Effector memory CD4-positive, alpha-beta T cell (primary cell): ENCODE data around the gene TMEM232.
"Not testable (repeated sequence)": the region's sequence is repeated elsewhere in the genome, so short reads cannot be mapped to it uniquely, and the experiment has no call there.

Experiments used
- DNase-seq, 3 donors: peaks; one replicate each; pipeline ENCODE4 v3.0.0-alpha.2; 2020
- H3K27ac ChIP-seq: 2 replicates; pipeline ENCODE4 v1.7.0; 2013; ENCODE audit warnings: mild to moderate bottlenecking, low read length, moderate library complexity; ENCODE audit not compliant: insufficient read depth, poor library complexity, severe bottlenecking
- H3K27me3 ChIP-seq: replicated peaks from 2 replicates; pipeline ENCODE4 v1.7.0; 2013; ENCODE audit warnings: mild to moderate bottlenecking, low read length; ENCODE audit not compliant: insufficient read depth, control insufficient read depth, poor library complexity, severe bottlenecking
- H3K36me3 ChIP-seq: 2 replicates; pipeline ENCODE4 v1.7.0; 2013; ENCODE audit warnings: mild to moderate bottlenecking, low read length, moderate library complexity; ENCODE audit not compliant: control insufficient read depth, insufficient read depth
- H3K4me1 ChIP-seq: 2 replicates; pipeline ENCODE4 v1.7.0; 2013; ENCODE audit warnings: low read length, mild to moderate bottlenecking; ENCODE audit not compliant: control insufficient read depth, insufficient read depth, poor library complexity, severe bottlenecking
- H3K4me3 ChIP-seq: 2 replicates; pipeline ENCODE4 v1.7.0; 2013; ENCODE audit warnings: low read length, low read depth, mild to moderate bottlenecking; ENCODE audit not compliant: insufficient read depth, poor library complexity, severe bottlenecking
- H3K9me3 ChIP-seq: 2 replicates; pipeline ENCODE4 v1.7.0; 2013; ENCODE audit warnings: mild to moderate bottlenecking, low read length, moderate library complexity; ENCODE audit not compliant: control insufficient read depth

TMEM232 gene

GRCh38 chr5:110544603-110545002, 181.9 kb downstream of the TMEM232 start:
- H3K4me3 ChIP-seq, result no peak overlapping the region
- no peaks in the 10 kb centered on the region for H3K36me3 ChIP-seq
- no peaks in the 10 kb centered on the region for H3K27me3 ChIP-seq
- no peaks in the 10 kb centered on the region for H3K4me1 ChIP-seq
- no peak overlapping the region for H3K27ac ChIP-seq
- no peaks in the 10 kb centered on the region for H3K9me3 ChIP-seq
- DNase-seq, result no peak

GRCh38 chr5:110542949-110543348, 183.5 kb downstream of the TMEM232 start:
- no peak overlapping the region for H3K4me3 ChIP-seq
- DNase-seq, result no peak
- no peaks in the 10 kb centered on the region for H3K27me3 ChIP-seq
- no peaks in the 10 kb centered on the region for H3K36me3 ChIP-seq
- H3K4me1 ChIP-seq, result no peaks in the 10 kb centered on the region
- H3K27ac ChIP-seq, result no peak overlapping the region
- no peaks in the 10 kb centered on the region for H3K9me3 ChIP-seq

- Histone ChIP-seq H3K36me3 (no peaks in the 10 kb centered on the region), H3K27me3 (no peaks in the 10 kb centered on the region), H3K27ac (no peak overlapping the region), H3K9me3 (no peaks in the 10 kb centered on the region), H3K4me1 (no peaks in the 10 kb centered on the region), H3K4me3 (no peak overlapping the region)
- no peak for DNase-seq
These were observed 190.1 kb downstream of the TMEM232 start for GRCh38 chr5:110536120-110537115.

GRCh38 chr5:110535146-110535545, 191.3 kb downstream of the TMEM232 start:
- not testable (repeated sequence) for H3K27ac ChIP-seq, H3K9me3 ChIP-seq, H3K4me1 ChIP-seq, H3K4me3 ChIP-seq, H3K36me3 ChIP-seq, DNase-seq, H3K27me3 ChIP-seq

GRCh38 chr5:110525762-110526161, 200.7 kb downstream of the TMEM232 start:
- H3K4me3 ChIP-seq, result no peak overlapping the region

GRCh38 chr5:110517396-110517795, 209.1 kb downstream of the TMEM232 start:
- Histone ChIP-seq H3K27ac (no peak overlapping the region), H3K4me3 (no peak overlapping the region), H3K27me3 (no peaks in the 10 kb centered on the region), H3K36me3 (no peaks in the 10 kb centered on the region), H3K9me3 (peaks cover 3% of the 10 kb centered on the region), H3K4me1 (no peaks in the 10 kb centered on the region)
- DNase-seq, result no peak

More at GRCh38 chr5:110525762-110526161, 200.7 kb downstream of the TMEM232 start:
- DNase-seq, result no peak
- Histone ChIP-seq H3K4me1 (no peaks in the 10 kb centered on the region), H3K36me3 (no peaks in the 10 kb centered on the region), H3K9me3 (peaks cover 3% of the 10 kb centered on the region), H3K27me3 (no peaks in the 10 kb centered on the region), H3K27ac (no peak overlapping the region)

- H3K36me3 ChIP-seq, result no peaks in the 10 kb centered on the region
- no peak overlapping the region for H3K27ac ChIP-seq
- DNase-seq, result no peak
- H3K9me3 ChIP-seq, result no peaks in the 10 kb centered on the region
- H3K4me3 ChIP-seq, result no peak overlapping the region
- H3K4me1 ChIP-seq, result no peaks in the 10 kb centered on the region
- H3K27me3 ChIP-seq, result no peaks in the 10 kb centered on the region
These were observed 212.4 kb downstream of the TMEM232 start for GRCh38 chr5:110514030-110514429.

GRCh38 chr5:110512266-110512665, 214.2 kb downstream of the TMEM232 start:
- Histone ChIP-seq H3K9me3 (no peaks in the 10 kb centered on the region), H3K36me3 (no peaks in the 10 kb centered on the region), H3K27ac (no peak overlapping the region), H3K27me3 (no peaks in the 10 kb centered on the region), H3K4me3 (no peak overlapping the region), H3K4me1 (no peaks in the 10 kb centered on the region)
- no peak for DNase-seq

- no peak overlapping the region for H3K27ac ChIP-seq
- DNase-seq, result no peak
- H3K36me3 ChIP-seq, result no peaks in the 10 kb centered on the region
These were observed 216.3 kb downstream of the TMEM232 start for GRCh38 chr5:110510146-110510545.

GRCh38 chr5:110507972-110508371, 218.5 kb downstream of the TMEM232 start:
- no peaks in the 10 kb centered on the region for H3K9me3 ChIP-seq

More at GRCh38 chr5:110510146-110510545, 216.3 kb downstream of the TMEM232 start:
- Histone ChIP-seq H3K27me3 (no peaks in the 10 kb centered on the region), H3K9me3 (no peaks in the 10 kb centered on the region), H3K4me1 (no peaks in the 10 kb centered on the region), H3K4me3 (no peak overlapping the region)

More at GRCh38 chr5:110507972-110508371, 218.5 kb downstream of the TMEM232 start:
- no peak overlapping the region for H3K27ac ChIP-seq
- DNase-seq, result no peak
- no peaks in the 10 kb centered on the region for H3K27me3 ChIP-seq
- H3K4me3 ChIP-seq, result no peak overlapping the region
- H3K36me3 ChIP-seq, result no peaks in the 10 kb centered on the region
- H3K4me1 ChIP-seq, result no peaks in the 10 kb centered on the region
